B cell (primary cell): ENCODE measurements around the gene HS3ST2.

Source experiments
- EZH2 ChIP-seq: IDR thresholded peaks from 2 replicates; pipeline ENCODE4 v1.6.1; 2012; ENCODE audit warnings: borderline replicate concordance, low read depth, mild to moderate bottlenecking, moderate library complexity, low read length; ENCODE audit not compliant: insufficient read depth, poor library complexity, severe bottlenecking
- TF ChIP-seq, protein P1 (sequence below): fragments of 200-600 bp; IDR thresholded peaks from one replicate; pipeline ENCODE4 v1.8.0; 2022; ENCODE audit warnings: antibody characterized with exemption, mild to moderate bottlenecking

DNA sequence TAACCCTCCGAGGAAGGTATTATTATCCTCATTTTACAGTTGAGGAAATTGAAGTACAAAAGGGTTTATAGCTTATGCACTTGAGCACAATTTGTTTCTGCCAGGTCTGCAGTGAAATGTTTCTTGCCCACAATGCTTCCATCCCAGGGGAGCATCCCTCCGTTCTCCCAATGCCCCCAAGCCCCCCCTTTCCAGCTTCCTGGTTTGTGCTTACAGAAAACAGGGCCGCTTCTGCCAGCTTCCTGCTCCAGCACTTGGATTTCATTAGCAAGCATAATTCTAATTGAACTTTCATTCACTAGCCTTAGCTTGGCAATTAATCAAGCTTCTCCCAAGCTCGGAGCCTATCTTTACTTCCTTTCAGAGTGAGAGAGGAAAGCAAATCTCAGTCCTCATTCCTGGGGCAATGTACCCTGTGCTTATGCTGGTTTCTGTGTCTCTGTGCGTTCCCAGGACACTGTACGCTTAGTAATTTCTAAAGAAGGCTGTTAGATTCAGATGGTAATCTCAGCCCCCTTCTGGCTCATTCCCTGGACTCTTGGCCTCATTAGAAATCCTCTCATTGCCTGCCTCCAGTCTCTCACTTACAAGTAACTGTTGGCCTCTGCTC lies 141.6 kb downstream of the HS3ST2 start:
- TF ChIP-seq, protein P1, sequence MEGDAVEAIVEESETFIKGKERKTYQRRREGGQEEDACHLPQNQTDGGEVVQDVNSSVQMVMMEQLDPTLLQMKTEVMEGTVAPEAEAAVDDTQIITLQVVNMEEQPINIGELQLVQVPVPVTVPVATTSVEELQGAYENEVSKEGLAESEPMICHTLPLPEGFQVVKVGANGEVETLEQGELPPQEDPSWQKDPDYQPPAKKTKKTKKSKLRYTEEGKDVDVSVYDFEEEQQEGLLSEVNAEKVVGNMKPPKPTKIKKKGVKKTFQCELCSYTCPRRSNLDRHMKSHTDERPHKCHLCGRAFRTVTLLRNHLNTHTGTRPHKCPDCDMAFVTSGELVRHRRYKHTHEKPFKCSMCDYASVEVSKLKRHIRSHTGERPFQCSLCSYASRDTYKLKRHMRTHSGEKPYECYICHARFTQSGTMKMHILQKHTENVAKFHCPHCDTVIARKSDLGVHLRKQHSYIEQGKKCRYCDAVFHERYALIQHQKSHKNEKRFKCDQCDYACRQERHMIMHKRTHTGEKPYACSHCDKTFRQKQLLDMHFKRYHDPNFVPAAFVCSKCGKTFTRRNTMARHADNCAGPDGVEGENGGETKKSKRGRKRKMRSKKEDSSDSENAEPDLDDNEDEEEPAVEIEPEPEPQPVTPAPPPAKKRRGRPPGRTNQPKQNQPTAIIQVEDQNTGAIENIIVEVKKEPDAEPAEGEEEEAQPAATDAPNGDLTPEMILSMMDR = no peak
- no peak for TF ChIP-seq EZH2
